K562 (cell line): ENCODE results near the gene BTG2. TPM values are rescaled to one million over a fixed set of nuclear protein-coding genes. Genes with fewer than 3 reads are reported as not detected.

Source experiments
- ATF3 ChIP-seq, 2 experiments: fragments of 450-650 bp in 1 of 2; sonication (generic) in 1 of 2; formaldehyde crosslinking in 1 of 2; IDR thresholded peaks in 1 of 2; conservative IDR thresholded peaks in 1 of 2; 2 replicates each; pipeline versions ENCODE4 v1.6.1 to v1.8.1; 2016 to 2023; ENCODE audit warnings: mild to moderate bottlenecking in 2 of 2, moderate library complexity in 2 of 2, inconsistent platforms in 1 of 2, missing genetic modification reagents in 1 of 2
- EP400 ChIP-seq: fragments of 450-650 bp; IDR thresholded peaks from 2 replicates; pipeline ENCODE4 v1.6.1; 2017; ENCODE audit warnings: antibody characterized with exemption, mild to moderate bottlenecking, moderate library complexity
- FOXJ3 ChIP-seq: sonication (generic); formaldehyde crosslinking; IDR thresholded peaks from 2 replicates; pipeline ENCODE4 v1.4.0; 2020; ENCODE audit warnings: mild to moderate bottlenecking, missing genetic modification reagents
- HDAC8 ChIP-seq: fragments of 450-650 bp; IDR thresholded peaks from 2 replicates; pipeline ENCODE4 v1.6.1; 2016; ENCODE audit warnings: mild to moderate bottlenecking, missing genetic modification characterization, moderate library complexity, missing compliant biosample characterization
- MCM2 ChIP-seq: fragments of 450-650 bp; IDR thresholded peaks from 2 replicates; pipeline ENCODE4 v1.6.1; 2017; ENCODE audit warnings: low read depth, mild to moderate bottlenecking
- MIER1 ChIP-seq: fragments of 450-650 bp; IDR thresholded peaks from 2 replicates; pipeline ENCODE4 v1.6.1; 2016; ENCODE audit warnings: antibody characterized with exemption, mild to moderate bottlenecking, low read depth
- MTA1 ChIP-seq: fragments of 450-650 bp; IDR thresholded peaks from 2 replicates; pipeline ENCODE4 v1.6.1; 2017; ENCODE audit warnings: borderline replicate concordance
- PKNOX1 ChIP-seq: fragments of 450-650 bp; IDR thresholded peaks from 2 replicates; pipeline ENCODE4 v1.6.1; 2016
- PTTG1 ChIP-seq: fragments of 450-650 bp; IDR thresholded peaks from 2 replicates; pipeline ENCODE4 v1.6.1; 2016; ENCODE audit warnings: low read depth, mild to moderate bottlenecking, missing genetic modification characterization, missing compliant biosample characterization
- RBM15 ChIP-seq: fragments of 200-400 bp; formaldehyde crosslinking; IDR thresholded peaks from 2 replicates; pipeline ENCODE4 v1.6.1; 2018; ENCODE audit warnings: mild to moderate bottlenecking, low read length, moderate library complexity; ENCODE audit not compliant: insufficient read depth
- RBM17 ChIP-seq: fragments of 200-400 bp; formaldehyde crosslinking; IDR thresholded peaks from 2 replicates; pipeline ENCODE4 v1.6.1; 2017; ENCODE audit warnings: low read depth, mild to moderate bottlenecking, low read length, borderline replicate concordance
- SAFB2 ChIP-seq: fragments of 200-400 bp; formaldehyde crosslinking; IDR thresholded peaks from 2 replicates; pipeline ENCODE4 v1.6.1; 2018; ENCODE audit warnings: borderline replicate concordance, low read length, low read depth, moderate library complexity; ENCODE audit not compliant: severe bottlenecking
- SIN3A ChIP-seq, 2 experiments: fragments of 150-350 bp in 1 of 2; IDR thresholded peaks; 2 replicates each; pipeline ENCODE4 v1.6.1; 2011 to 2016; ENCODE audit warnings: borderline replicate concordance in 2 of 2, low read depth in 2 of 2, low read length in 2 of 2, mild to moderate bottlenecking in 2 of 2, moderate library complexity in 2 of 2; ENCODE audit not compliant: control insufficient read depth in 1 of 2
- SP2 ChIP-seq: IDR thresholded peaks from 2 replicates; pipeline ENCODE4 v1.6.1; 2011; ENCODE audit warnings: mild to moderate bottlenecking, low read depth, low read length, moderate library complexity; ENCODE audit not compliant: poor library complexity, severe bottlenecking; ENCODE audit errors: extremely low read depth
- SPI1 ChIP-seq: IDR thresholded peaks from 2 replicates; pipeline ENCODE4 v1.6.1; 2011; ENCODE audit warnings: low read depth, low read length, control low read depth, borderline replicate concordance
- ZBTB1 ChIP-seq: sonication (generic); formaldehyde crosslinking; IDR thresholded peaks from 2 replicates; pipeline ENCODE4 v1.8.1; 2023; ENCODE audit warnings: missing genetic modification reagents, low read depth, mild to moderate bottlenecking, borderline replicate concordance
- ZFP1 ChIP-seq: fragments of 450-650 bp; formaldehyde crosslinking; IDR thresholded peaks from 2 replicates; pipeline ENCODE4 v1.4.0; 2020; ENCODE audit warnings: mild to moderate bottlenecking, mixed read lengths
- ZNF311 ChIP-seq: fragments of 250-450 bp; sonication (Bioruptor Pico); IDR thresholded peaks from 2 replicates; pipeline ENCODE4 v1.4.0; 2020; ENCODE audit warnings: mild to moderate bottlenecking, moderate library complexity
- ZNF316 ChIP-seq: fragments of 450-650 bp; IDR thresholded peaks from 2 replicates; pipeline ENCODE4 v1.6.1; 2016
- ZSCAN29 ChIP-seq: fragments of 450-650 bp; IDR thresholded peaks from 2 replicates; pipeline ENCODE4 v1.6.1; 2017
- polyA plus RNA-seq, 8 experiments: library from polyadenylated mRNA; depleted of rRNA in 4 of 8; stranded (reverse) in 5 of 8; unstranded in 3 of 8; fragments of >200 nt; fragmentation: Nextera tagmentation in 2 of 8; fragmentation: Illumina TruSeq in 1 of 8; extraction: Ambion mirVana in 2 of 8; extraction: Trizol in 1 of 8; gene quantifications; 2 replicates each; pipeline versions ENCODE4 v1.2.1 to v1.2.3, GENCODE V29; 2011 to 2014; ENCODE audit warnings: inconsistent platforms in 1 of 8, missing spikeins in 1 of 8
- total RNA-seq, 7 experiments: library from RNA; depleted of rRNA in 6 of 7; stranded (reverse); fragments of >200 nt in 6 of 7; fragmentation: Illumina TruSeq in 2 of 7; extraction: Trizol in 2 of 7; gene quantifications; 2 replicates each; pipeline versions ENCODE4 v1.2.1 to v1.2.3, GENCODE V29; 2011 to 2021; ENCODE audit warnings: low replicate concordance in 1 of 7
- TF ChIP-seq, protein P1 (sequence below): IDR thresholded peaks from 2 replicates; pipeline ENCODE4 v1.6.1; 2011; ENCODE audit not compliant: insufficient read length; ENCODE audit errors: extremely low read depth
- TF ChIP-seq, protein P2 (sequence below), 2 experiments: IDR thresholded peaks; 2 replicates each; pipeline ENCODE4 v1.6.1; 2011; ENCODE audit warnings: borderline replicate concordance in 1 of 2, control low read depth in 1 of 2, low read depth in 1 of 2, low read length in 1 of 2, mild to moderate bottlenecking in 1 of 2, mixed read lengths in 1 of 2, moderate library complexity in 1 of 2; ENCODE audit not compliant: insufficient read depth in 1 of 2, insufficient read length in 1 of 2, poor library complexity in 1 of 2, severe bottlenecking in 1 of 2; ENCODE audit errors: extremely low read depth in 1 of 2

The BTG2 gene
- total and polyA plus RNA-seq, 9 of the 15 experiments (the other 6 are each of a cell fraction or from before 2014, with no cell fraction given), result 2.3 to 41.9 (median 8.7) TPM

DNA sequence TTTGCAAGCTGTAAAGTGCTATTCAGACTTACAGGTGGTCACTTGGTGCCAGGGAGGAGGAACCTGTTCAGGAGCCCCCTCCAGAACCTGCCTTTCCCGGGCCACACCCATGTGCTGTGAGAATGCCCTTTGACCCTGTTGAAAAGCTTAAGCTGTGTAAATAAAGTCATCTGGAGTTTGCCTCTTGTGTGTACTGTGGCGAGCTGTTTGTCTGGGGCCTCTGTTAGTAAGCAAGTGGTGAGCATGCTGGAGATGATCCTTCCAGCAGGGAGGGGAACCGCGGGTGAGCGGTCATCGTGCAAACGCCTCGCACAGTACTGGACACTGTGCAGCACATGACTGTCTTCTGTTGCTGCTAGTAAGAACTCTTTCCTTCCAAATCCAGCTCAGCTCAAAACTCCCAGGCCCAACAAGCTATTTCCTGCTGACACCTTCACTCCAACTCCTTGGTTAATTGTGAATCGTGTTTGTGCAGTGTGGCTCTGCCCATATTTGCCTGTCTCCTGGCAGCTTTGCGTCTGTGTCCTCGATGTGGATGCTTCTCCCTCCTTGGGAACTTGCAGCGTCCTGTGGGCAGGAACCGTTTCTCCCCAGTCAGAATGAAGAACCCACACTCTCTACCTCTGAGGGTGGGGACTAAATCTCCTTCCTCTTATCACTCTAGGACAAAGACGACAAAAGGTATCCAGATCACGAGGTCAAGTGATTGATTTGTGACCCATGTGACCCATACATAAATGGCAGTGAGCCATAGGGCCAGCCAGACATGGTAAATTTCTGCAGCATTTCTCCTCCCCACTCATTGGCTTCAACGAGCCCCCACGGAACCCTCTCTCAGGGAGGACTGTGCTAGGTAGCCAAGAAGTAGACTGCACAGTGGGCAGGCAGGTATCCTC is 13.9 kb upstream of the BTG2 start (continued):
- no peak for TF ChIP-seq EP400
- TF ChIP-seq ZNF316, result peak; percentile 72
- TF ChIP-seq, protein P1, sequence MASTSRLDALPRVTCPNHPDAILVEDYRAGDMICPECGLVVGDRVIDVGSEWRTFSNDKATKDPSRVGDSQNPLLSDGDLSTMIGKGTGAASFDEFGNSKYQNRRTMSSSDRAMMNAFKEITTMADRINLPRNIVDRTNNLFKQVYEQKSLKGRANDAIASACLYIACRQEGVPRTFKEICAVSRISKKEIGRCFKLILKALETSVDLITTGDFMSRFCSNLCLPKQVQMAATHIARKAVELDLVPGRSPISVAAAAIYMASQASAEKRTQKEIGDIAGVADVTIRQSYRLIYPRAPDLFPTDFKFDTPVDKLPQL, result no peak
- no peak for TF ChIP-seq SPI1
- TF ChIP-seq RBM15, result no peak
- TF ChIP-seq ATF3 (IDR thresholded peaks at IDR 0.05), result peak; percentile 33; the same call in 1 of the 2 replicates
- TF ChIP-seq ATF3 (CRISPR knock-in tag; conservative IDR thresholded peaks at IDR 0.05), result no peak
- TF ChIP-seq MTA1, result no peak
- TF ChIP-seq ZBTB1, result 0 out of 2 replicates have a peak, but pooled peaks have one; percentile 24
- no peak for TF ChIP-seq SIN3A (IDR thresholded peaks at IDR 0.05; ENCODE audit: borderline replicate concordance in 2 of 2, control insufficient read depth in 1 of 2, low read depth in 2 of 2, low read length in 2 of 2)
- TF ChIP-seq PKNOX1, result 0 out of 2 replicates have a peak, but pooled peaks have one; percentile 18
- no peak for TF ChIP-seq SP2
- TF ChIP-seq FOXJ3 (CRISPR knock-in tag), result no peak
- TF ChIP-seq RBM17, result no peak
- no peak for TF ChIP-seq ZNF311 (CRISPR knock-in tag)
- no peak for TF ChIP-seq ZSCAN29
- no peak for TF ChIP-seq ZFP1 (CRISPR knock-in tag)
- TF ChIP-seq MIER1, result no peak
- no peak for TF ChIP-seq MCM2
- no peak for TF ChIP-seq HDAC8 (tag)
- TF ChIP-seq, protein P2, sequence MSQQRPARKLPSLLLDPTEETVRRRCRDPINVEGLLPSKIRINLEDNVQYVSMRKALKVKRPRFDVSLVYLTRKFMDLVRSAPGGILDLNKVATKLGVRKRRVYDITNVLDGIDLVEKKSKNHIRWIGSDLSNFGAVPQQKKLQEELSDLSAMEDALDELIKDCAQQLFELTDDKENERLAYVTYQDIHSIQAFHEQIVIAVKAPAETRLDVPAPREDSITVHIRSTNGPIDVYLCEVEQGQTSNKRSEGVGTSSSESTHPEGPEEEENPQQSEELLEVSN (IDR thresholded peaks at IDR 0.05; ENCODE audit: borderline replicate concordance in 1 of 2, extremely low read depth in 1 of 2, insufficient read depth in 1 of 2, insufficient read length in 1 of 2, low read depth in 1 of 2, low read length in 1 of 2, poor library complexity in 1 of 2, severe bottlenecking in 1 of 2), result peak; percentile 46 to 75
- TF ChIP-seq PTTG1 (tag), result no peak
- TF ChIP-seq SAFB2, result no peak
